IMR-90 (cell line): ENCODE data around the gene WBP11. TPM values are rescaled to one million over a fixed set of nuclear protein-coding genes. Genes with fewer than 3 reads are reported as not detected.

Experiments used
- ATAC-seq: fragments of 200-7000 bp; cut with Tn5 transposase; 2 replicates; pipeline ENCODE4 v1.9.1; 2020; ENCODE audit warnings: low read depth, mild to moderate bottlenecking, moderate library complexity
- BruUV-seq: library from RNA; stranded (reverse); fragments of 400-500 nt; replicated peaks from 2 replicates; lab custom pipeline; 2021; lab: Mats Ljungman, UMichigan
- CTCF ChIA-PET: fragments of 300-600 bp; formaldehyde crosslinking; extraction: SDS; loops from one replicate; lab custom pipeline; 2021; ENCODE audit warnings: antibody characterized with exemption; lab: Yijun Ruan, JAX
- POLR2A ChIA-PET: fragments of 300-600 bp; sonication (Branson Sonifier 250); formaldehyde crosslinking; loops from one replicate; lab custom pipeline; 2022; ENCODE audit warnings: antibody characterized with exemption; ENCODE audit not compliant: unreplicated experiment; lab: Charles Lee
- DNase-seq: peaks from one replicate; pipeline ENCODE4 v3.0.0; 2013
- H2AFZ ChIP-seq: replicated peaks from 2 replicates; pipeline ENCODE3; 2013; ENCODE audit warnings: low read length, mild to moderate bottlenecking; ENCODE audit not compliant: poor library complexity
- H2AK5ac ChIP-seq: 2 replicates; pipeline ENCODE4 v1.6.1; 2013; ENCODE audit warnings: low read depth, low read length, inconsistent platforms
- H2AK9ac ChIP-seq: replicated peaks from 2 replicates; pipeline ENCODE3; 2013; ENCODE audit warnings: mild to moderate bottlenecking, low read depth, low read length, moderate library complexity; ENCODE audit not compliant: poor library complexity
- H2BK120ac ChIP-seq: 2 replicates; pipeline ENCODE4 v1.6.1; 2013; ENCODE audit warnings: low read depth, low read length, inconsistent platforms
- H2BK15ac ChIP-seq: 3 replicates; pipeline ENCODE4 v1.6.1; 2013; ENCODE audit warnings: low read depth, low read length, inconsistent platforms
- H2BK20ac ChIP-seq: 2 replicates; pipeline ENCODE4 v1.6.1; 2013; ENCODE audit warnings: low read depth, mild to moderate bottlenecking, inconsistent platforms, low read length, moderate library complexity
- H2BK5ac ChIP-seq: 2 replicates; pipeline ENCODE4 v1.6.1; 2013; ENCODE audit warnings: mild to moderate bottlenecking, low read depth, low read length, inconsistent platforms; ENCODE audit not compliant: poor library complexity, severe bottlenecking
- H3K14ac ChIP-seq: replicated peaks from 2 replicates; pipeline ENCODE4 v1.6.1; 2013; ENCODE audit warnings: low read depth, low read length, inconsistent platforms
- H3K18ac ChIP-seq: 2 replicates; pipeline ENCODE4 v1.6.1; 2013; ENCODE audit warnings: low read depth, low read length, control low read depth
- H3K23ac ChIP-seq: 2 replicates; pipeline ENCODE4 v1.6.1; 2013; ENCODE audit warnings: low read depth, low read length, inconsistent platforms
- H3K27ac ChIP-seq: 2 replicates; pipeline ENCODE4 v1.5.1; 2013; ENCODE audit warnings: mild to moderate bottlenecking, control low read depth, low read length; ENCODE audit not compliant: insufficient read depth
- H3K27me3 ChIP-seq: 2 replicates; pipeline ENCODE4 v1.6.1; 2013; ENCODE audit warnings: low read length; ENCODE audit not compliant: control insufficient read depth, insufficient read depth
- H3K36me3 ChIP-seq: 2 replicates; pipeline ENCODE4 v1.6.1; 2013; ENCODE audit warnings: low read length, mixed read lengths; ENCODE audit not compliant: control insufficient read depth, insufficient read depth
- H3K4ac ChIP-seq: 2 replicates; pipeline ENCODE4 v1.6.1; 2013; ENCODE audit warnings: low read depth, low read length, inconsistent platforms
- H3K4me1 ChIP-seq: 2 replicates; pipeline ENCODE4 v1.6.1; 2013; ENCODE audit warnings: low read length, mixed read lengths; ENCODE audit not compliant: control insufficient read depth, insufficient read depth
- H3K4me2 ChIP-seq: 2 replicates; pipeline ENCODE4 v1.6.1; 2013; ENCODE audit warnings: low read depth, mild to moderate bottlenecking, control low read depth, low read length, moderate library complexity
- H3K4me3 ChIP-seq: 2 replicates; pipeline ENCODE4 v1.5.1; 2013; ENCODE audit warnings: low read depth, mild to moderate bottlenecking, control low read depth, low read length, moderate library complexity; ENCODE audit not compliant: insufficient read depth
- H3K56ac ChIP-seq: 2 replicates; pipeline ENCODE4 v1.6.1; 2013; ENCODE audit warnings: low read length, inconsistent platforms; ENCODE audit not compliant: insufficient read depth; ENCODE audit errors: extremely low read depth
- H3K79me1 ChIP-seq, 2 experiments: 2 replicates each; pipeline ENCODE4 v1.6.1; 2013; ENCODE audit warnings: low read length in 2 of 2, inconsistent platforms in 1 of 2, low read depth in 1 of 2
- H3K9ac ChIP-seq: 2 replicates; pipeline ENCODE4 v1.6.1; 2013; ENCODE audit warnings: low read depth, low read length, control low read depth
- H3K9me1 ChIP-seq: 2 replicates; pipeline ENCODE4 v1.6.1; 2013; ENCODE audit warnings: low read length, inconsistent platforms; ENCODE audit not compliant: insufficient read depth
- H3K9me3 ChIP-seq: 2 replicates; pipeline ENCODE4 v1.6.1; 2013; ENCODE audit warnings: low read length; ENCODE audit not compliant: control insufficient read depth, insufficient read depth
- H4K20me1 ChIP-seq: 2 replicates; pipeline ENCODE4 v1.6.1; 2013; ENCODE audit warnings: low read length, inconsistent platforms; ENCODE audit not compliant: insufficient read depth
- H4K5ac ChIP-seq: 2 replicates; pipeline ENCODE4 v1.6.1; 2013; ENCODE audit warnings: mild to moderate bottlenecking, low read depth, low read length, control low read depth
- H4K8ac ChIP-seq, 2 experiments: 2 replicates each; pipeline ENCODE4 v1.6.1; 2013; ENCODE audit warnings: low read depth in 2 of 2, low read length in 2 of 2, control low read depth in 1 of 2, inconsistent platforms in 1 of 2
- H4K91ac ChIP-seq: 2 replicates; pipeline ENCODE4 v1.6.1; 2013; ENCODE audit warnings: low read depth, low read length, inconsistent platforms; ENCODE audit not compliant: insufficient read depth
- CEBPB ChIP-seq: IDR thresholded peaks from 2 replicates; pipeline ENCODE4 v1.6.1; 2012; ENCODE audit warnings: low read depth, low read length, improper control_type of control experiment
- CHD1 ChIP-seq: IDR thresholded peaks from 2 replicates; pipeline ENCODE4 v1.6.1; 2012; ENCODE audit warnings: low read depth, low read length, improper control_type of control experiment
- ELK1 ChIP-seq: fragments of 150-350 bp; IDR thresholded peaks from 2 replicates; pipeline ENCODE4 v1.6.1; 2016; ENCODE audit warnings: low read depth, mild to moderate bottlenecking, low read length, moderate library complexity, borderline replicate concordance
- MAFK ChIP-seq: IDR thresholded peaks from 2 replicates; pipeline ENCODE4 v1.6.1; 2012; ENCODE audit warnings: low read depth, low read length, improper control_type of control experiment
- MAZ ChIP-seq: IDR thresholded peaks from 2 replicates; pipeline ENCODE4 v1.6.1; 2012; ENCODE audit warnings: low read depth, mild to moderate bottlenecking, low read length, improper control_type of control experiment, moderate library complexity, borderline replicate concordance
- WGBS, 2 experiments: methylation state at CpG; one replicate each; pipeline versions ENCODE4 v1.1.5 to v1.1.7; 2013; ENCODE audit warnings: missing lambda C conversion rate in 2 of 2; ENCODE audit not compliant: insufficient read length in 1 of 2; ENCODE audit errors: extremely low coverage in 2 of 2; 5-methylcytosine and 5-hydroxymethylcytosine counted together
- dilution Hi-C: fragments of 300-500 bp; cut with HindIII; formaldehyde crosslinking; loops from one replicate; pipeline ENCODE4 v1.14.3; 2018; ENCODE audit warnings: low sequenced_read_pairs; ENCODE audit not compliant: unreplicated experiment
- in situ Hi-C: fragments of 300-500 bp; cut with MboI; formaldehyde crosslinking; loops from 3 replicates; pipeline ENCODE4 v1.14.3; 2019; ENCODE audit warnings: low sequenced_read_pairs, inconsistent platforms, mixed read lengths
- intact Hi-C: fragments of 100-400 bp; cut with micrococcal nuclease; formaldehyde crosslinking; loops from 2 replicates; pipeline ENCODE4 v1.10.0; 2022
- polyA plus RNA-seq, 3 experiments: library from polyadenylated mRNA; depleted of rRNA; stranded (reverse); fragments of >200 nt; gene quantifications; 2 replicates each; pipeline ENCODE4 v1.2.3, GENCODE V29; 2012; ENCODE audit warnings: low replicate concordance in 1 of 3
- total RNA-seq: library from RNA; depleted of rRNA; stranded (reverse); fragments of >200 nt; gene quantifications from 2 replicates; pipeline ENCODE4 v1.2.3, GENCODE V29; 2012

WBP11 gene
- total and polyA plus RNA-seq, 2 of the 4 experiments (the other 2 are of a cell fraction): 2.5 to 18.3 TPM

GRCh38 chr12:14827043-14827442 lies 23.8 kb upstream of the WBP11 start:
- in situ Hi-C loops (no loop called here), intact Hi-C loops (no loop called here), dilution Hi-C loops (no loop called here)
- no CpG with 5 or more reads among the region's 2 CpGs for WGBS, 2 experiments
- Histone ChIP-seq H3K14ac (no peak overlapping the region), H4K20me1 (no peaks in the 10 kb centered on the region), H2BK5ac (no peak overlapping the region), H3K56ac (no peak overlapping the region), H4K5ac (no peak overlapping the region), H2AK9ac (no peak overlapping the region), H3K9me3 (no peaks in the 10 kb centered on the region), H3K4ac (no peak overlapping the region), H2BK120ac (no peak overlapping the region), H3K9me1 (0 out of 2 replicates have a peak, but pooled peaks cover 3% of the 10 kb centered on the region), H3K18ac (no peak overlapping the region), H3K9ac (no peak overlapping the region), H3K4me2 (no peak overlapping the region), H2AK5ac (no peak overlapping the region), H2AFZ (no peak overlapping the region), H3K36me3 (no peaks in the 10 kb centered on the region), H3K27ac (no peak overlapping the region), H3K27me3 (no peaks in the 10 kb centered on the region), H2BK20ac (no peak overlapping the region), H3K79me1 (no peaks in the 10 kb centered on the region), H4K8ac (no peak overlapping the region), H3K4me1 (no peaks in the 10 kb centered on the region), H3K23ac (no peak overlapping the region), H3K4me3 (no peak overlapping the region), H2BK15ac (no peak overlapping the region), H4K91ac (no peak overlapping the region)
- DNase-seq (no peak), ATAC-seq (no peak)
- ChIA-PET CTCF (interaction anchor here (1.4 kb wide), 1 partner anchor 16 kb away, joined by 3 read pairs; no protein-coding TSS in a partner anchor), POLR2A (no interaction called here)
- no peak for TF ChIP-seq MAFK
- no peak for TF ChIP-seq CHD1
- TF ChIP-seq ELK1: no peak
- TF ChIP-seq MAZ: no peak
- no peak for TF ChIP-seq CEBPB
- BruUV-seq: no TSS peak
